Natural killer cell (primary cell): ENCODE data around the gene B3GAT3. TPM values are rescaled to one million over a fixed set of nuclear protein-coding genes. Genes with fewer than 3 reads are reported as not detected.
A peak's percentile ranks its signal among the peaks of the same experiment; 100 is the strongest.

Source experiments
- ATAC-seq, 3 donors: fragments of 150-1000 bp in 2 of 3; fragments of 200-7000 bp in 1 of 3; cut with Tn5 transposase; 1 replicate in 1 of 3; 2 replicates in 2 of 3; pipeline ENCODE4 v1.10.0; 2021; ENCODE audit warnings: mild to moderate bottlenecking in 2 of 3, moderate library complexity in 2 of 3
- DNase-seq, 2 donors: peaks; one replicate each; pipeline versions ENCODE4 v3.0.0 to v3.0.0-alpha.2; 2013 to 2021; ENCODE audit warnings: mixed read lengths in 1 of 2
- H3K27ac ChIP-seq: one replicate; pipeline ENCODE4 v1.5.1; 2013; ENCODE audit warnings: mild to moderate bottlenecking, low read length
- H3K27me3 ChIP-seq: one replicate; pipeline ENCODE4 v1.6.1; 2013; ENCODE audit warnings: low read length; ENCODE audit not compliant: control insufficient read depth, insufficient read depth
- H3K36me3 ChIP-seq: one replicate; pipeline ENCODE4 v1.6.1; 2013; ENCODE audit warnings: low read length; ENCODE audit not compliant: control insufficient read depth, insufficient read depth
- H3K4me1 ChIP-seq: one replicate; pipeline ENCODE4 v1.6.1; 2013; ENCODE audit warnings: low read length; ENCODE audit not compliant: control insufficient read depth, insufficient read depth
- H3K4me3 ChIP-seq: one replicate; pipeline ENCODE4 v1.5.1; 2013; ENCODE audit warnings: low read length
- H3K9me3 ChIP-seq: one replicate; pipeline ENCODE4 v1.6.1; 2013; ENCODE audit warnings: low read length; ENCODE audit not compliant: control insufficient read depth, insufficient read depth
- H3K27ac Mint-ChIP-seq, 2 donors: one replicate each; pipeline ENCODE4 v1.8.0; 2022; ENCODE audit warnings: mild to moderate bottlenecking in 2 of 2, mixed read lengths in 2 of 2, moderate library complexity in 1 of 2
- H3K27me3 Mint-ChIP-seq, 2 donors: one replicate each; pipeline ENCODE4 v1.8.0; 2022; ENCODE audit warnings: low read depth in 2 of 2, mixed read lengths in 2 of 2
- H3K36me3 Mint-ChIP-seq: one replicate; pipeline ENCODE4 v1.8.0; 2022; ENCODE audit warnings: mixed read lengths
- H3K4me1 Mint-ChIP-seq, 2 donors: one replicate each; pipeline ENCODE4 v1.8.0; 2022; ENCODE audit warnings: mixed read lengths in 2 of 2
- H3K4me3 Mint-ChIP-seq: one replicate; pipeline ENCODE4 v1.8.0; 2022; ENCODE audit warnings: mild to moderate bottlenecking, moderate library complexity, mixed read lengths
- H3K9me3 Mint-ChIP-seq, 2 donors: one replicate each; pipeline ENCODE4 v1.8.0; 2022; ENCODE audit warnings: mixed read lengths in 2 of 2
- CTCF ChIP-seq: fragments of 200-600 bp; IDR thresholded peaks from one replicate; pipeline ENCODE4 v1.8.0; 2022; ENCODE audit warnings: antibody characterized with exemption
- WGBS: methylation state at CpG from one replicate; pipeline ENCODE4 v1.1.7; 2013; ENCODE audit warnings: missing lambda C conversion rate; ENCODE audit not compliant: insufficient coverage; 5-methylcytosine and 5-hydroxymethylcytosine counted together
- intact Hi-C: fragments of 100-400 bp; cut with micrococcal nuclease; formaldehyde crosslinking; loops from one replicate; pipeline ENCODE4 v1.14.2; 2022
- total RNA-seq, 4 donors: library from RNA; stranded (reverse); fragments of 120-200 nt in 1 of 4; gene quantifications; one replicate each; pipeline versions ENCODE4 v1.2.3 to v1.2.4, GENCODE V29; 2013 to 2022

B3GAT3 gene
- total RNA-seq, 3 donors from 2014 or later (not counting 1 experiment from before 2014, with no cell fraction given) = 64.9 to 80.3 (median 77.9) TPM

GRCh38 chr11:62593434-62594044 lies 28.2 kb downstream of the B3GAT3 start:
- Mint-ChIP-seq H3K9me3 (no peaks in the 10 kb centered on the region), H3K36me3 (peaks cover 7% of the 10 kb centered on the region), H3K4me1 (peaks cover 43 to 56% of the 10 kb centered on the region in 2 donors), H3K27ac (peak overlapping the region; percentile 94 to 97), H3K4me3 (peak overlapping the region; percentile 82), H3K27me3 (no peaks in the 10 kb centered on the region)
- Histone ChIP-seq H3K4me3 (no peak overlapping the region), H3K27me3 (no peaks in the 10 kb centered on the region), H3K9me3 (no peaks in the 10 kb centered on the region), H3K4me1 (peaks cover 37% of the 10 kb centered on the region), H3K27ac (peak overlapping the region; percentile 6), H3K36me3 (peaks cover 51% of the 10 kb centered on the region)
- DNase-seq (peak; percentile 69 to 89), ATAC-seq (peak in 1 of 3 donors; percentile 13)
- 58% methylated on average over 13 of the region's 13 CpGs for WGBS
- intact Hi-C loops = loop anchor here (1.0 to 5.0 kb wide), 4 partner anchors 84 to 289 kb away; partner anchors contain the start of genes SLC3A2 and UBXN1
- peak; percentile 47 for TF ChIP-seq CTCF

- peaks cover 32% of the 10 kb centered on the region for H3K4me1 ChIP-seq
- 79% methylated on average over 8 of the region's 8 CpGs for WGBS
- peaks cover 7% of the 10 kb centered on the region for H3K36me3 Mint-ChIP-seq
- H3K27ac ChIP-seq = peak overlapping the region; percentile 90
- H3K4me3 Mint-ChIP-seq = peak overlapping the region; percentile 57
- no peaks in the 10 kb centered on the region for H3K27me3 ChIP-seq
- H3K27me3 Mint-ChIP-seq = no peaks in the 10 kb centered on the region
- H3K27ac Mint-ChIP-seq = peak overlapping the region; percentile 94 to 97
- no peaks in the 10 kb centered on the region for H3K9me3 Mint-ChIP-seq
- no peaks in the 10 kb centered on the region for H3K9me3 ChIP-seq
- ATAC-seq (no peak), DNase-seq (peak in 1 of 2 donors; percentile 13)
- intact Hi-C loops = loop anchor here (1.0 to 5.0 kb wide), 4 partner anchors 84 to 289 kb away; partner anchors contain the start of genes SLC3A2 and UBXN1
- peaks cover 47% of the 10 kb centered on the region for H3K36me3 ChIP-seq
- TF ChIP-seq CTCF = no peak
- H3K4me3 ChIP-seq = no peak overlapping the region
- H3K4me1 Mint-ChIP-seq = peaks cover 38 to 51% of the 10 kb centered on the region in 2 donors
These were observed 28.8 kb downstream of the B3GAT3 start for GRCh38 chr11:62592989-62593421.

- no peak for TF ChIP-seq CTCF
- peaks cover 45% of the 10 kb centered on the region for H3K36me3 ChIP-seq
- DNase-seq = no peak
- ATAC-seq = no peak
- no peaks in the 10 kb centered on the region for H3K27me3 Mint-ChIP-seq
- no peaks in the 10 kb centered on the region for H3K27me3 ChIP-seq
- H3K9me3 Mint-ChIP-seq = no peaks in the 10 kb centered on the region
- WGBS = 11% methylated on average over 16 of the region's 17 CpGs
- peaks cover 32 to 43% of the 10 kb centered on the region in 2 donors for H3K4me1 Mint-ChIP-seq
- H3K4me1 ChIP-seq = peaks cover 32% of the 10 kb centered on the region
- H3K4me3 Mint-ChIP-seq = peak overlapping the region; percentile 98
- peak overlapping the region; percentile 58 for H3K4me3 ChIP-seq
- H3K27ac ChIP-seq = peak overlapping the region; percentile 90
- peaks cover 7% of the 10 kb centered on the region for H3K36me3 Mint-ChIP-seq
- peak overlapping the region; percentile 94 to 97 for H3K27ac Mint-ChIP-seq
- H3K9me3 ChIP-seq = no peaks in the 10 kb centered on the region
- intact Hi-C loops = loop anchor here (5.0 kb wide), 3 partner anchors 85 to 290 kb away; partner anchors contain the start of genes SLC3A2 and UBXN1
These were observed 29.5 kb downstream of the B3GAT3 start for GRCh38 chr11:62592146-62592815.
